ENCODE results near the gene GAL3ST3. TPM values are rescaled to one million over a fixed set of nuclear protein-coding genes. Genes with fewer than 3 reads are reported as not detected.
A peak's percentile ranks its signal among the peaks of the same experiment; 100 is the strongest.

GAL3ST3 gene
- total and polyA plus RNA-seq, 2 donors (not counting 1 experiment from before 2014, with no cell fraction given): not detected

DNA sequence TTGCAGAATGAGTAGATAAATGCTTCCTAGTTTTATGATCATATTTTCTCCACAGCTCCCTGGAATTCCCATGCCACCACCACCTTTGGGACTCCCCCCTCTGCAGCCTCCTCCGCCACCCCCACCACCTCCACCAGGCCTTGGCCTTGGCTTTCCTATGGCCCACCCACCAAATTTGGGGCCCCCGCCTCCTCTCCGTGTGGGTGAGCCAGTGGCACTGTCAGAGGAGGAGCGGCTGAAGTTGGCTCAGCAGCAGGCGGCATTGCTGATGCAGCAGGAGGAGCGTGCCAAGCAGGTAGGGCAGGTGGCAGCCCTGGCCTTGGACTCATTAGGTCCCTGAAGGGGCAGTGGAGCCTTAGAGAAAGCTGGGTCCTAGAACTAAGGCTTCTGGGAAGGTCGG lies 6.1 kb upstream of the GAL3ST3 start:
- H3K79me2 ChIP-seq (ENCODE audit: control insufficient read depth, insufficient read depth, low read length): peaks cover 81% of the 10 kb centered on the region
- peaks cover 0 to 59% of the 10 kb centered on the region in 2 experiments for H3K36me3 ChIP-seq (replicated peaks in 1 of 2; ENCODE audit: control extremely low read depth in 1 of 2, control insufficient read depth in 1 of 2, extremely low read depth in 1 of 2, insufficient read depth in 2 of 2, low read length in 1 of 2)

DNA sequence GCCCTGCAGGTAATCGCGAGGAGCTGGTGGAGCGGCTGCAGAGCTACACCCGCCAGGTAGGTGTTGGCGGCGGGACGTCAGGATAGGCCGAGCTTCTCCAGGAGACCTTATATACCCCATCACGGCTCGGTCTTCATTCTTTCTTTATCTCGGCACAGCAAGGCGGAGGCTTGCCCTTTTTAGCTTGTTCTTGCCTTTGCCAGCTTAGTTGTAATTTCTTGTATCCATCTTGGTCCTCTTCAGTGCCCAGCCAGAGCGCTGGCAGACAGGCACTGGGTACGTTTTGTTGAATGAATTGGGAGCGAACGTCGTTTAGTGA lies 3.7 kb upstream of the GAL3ST3 start:
- CTCF ChIA-PET: interaction anchor here (0.7 to 8.0 kb wide), 10 partner anchors 8 to 341 kb away, joined by 3 to 78 read pairs (median 4); partner anchors contain the start of genes BANF1, KAT5, PACS1 and SNX32

More for the DNA sequence above, 6.1 kb upstream of the GAL3ST3 start:
- H3K27me3 ChIP-seq (replicated peaks in 1 of 4; ENCODE audit: control extremely low read depth in 1 of 4, control insufficient read depth in 3 of 4, insufficient read depth in 4 of 4, low read length in 3 of 4): no peaks in the 10 kb centered on the region
- H3K27me3 Mint-ChIP-seq: no peaks in the 10 kb centered on the region
- no peak overlapping the region for H3K4me3 ChIP-seq (ENCODE audit: control extremely low read depth in 1 of 5, extremely low read depth in 1 of 5, insufficient read depth in 1 of 5, low read depth in 2 of 5, low read length in 4 of 5)
- 95% methylated on average over 7 of the region's 7 CpGs for WGBS (ENCODE audit: insufficient coverage)
- intact Hi-C loops (cut with micrococcal nuclease): no loop called here
- no peak overlapping the region for H3K4me2 ChIP-seq (replicated peaks; ENCODE audit: low read depth, low read length, poor library complexity, severe bottlenecking)
- DNase-seq: no peak
- H3K4me3 Mint-ChIP-seq: no peak overlapping the region
- H4K20me1 ChIP-seq (ENCODE audit: control insufficient read depth, insufficient read depth, low read length, poor library complexity, severe bottlenecking): peaks cover 44% of the 10 kb centered on the region
- no peak for ATAC-seq (ENCODE audit: low read depth)
- H3K9ac ChIP-seq (ENCODE audit: low read length): no peak overlapping the region
- no peaks in the 10 kb centered on the region for H3K9me3 Mint-ChIP-seq (ENCODE audit: insufficient read depth)
- no peak overlapping the region for H2AFZ ChIP-seq (ENCODE audit: insufficient read depth, low read depth, low read length, poor library complexity, severe bottlenecking)
- H3K4me1 Mint-ChIP-seq: peaks cover 25% of the 10 kb centered on the region
- H3K27ac ChIP-seq (ENCODE audit: low read length in 2 of 2): no peak overlapping the region
- no peaks in the 10 kb centered on the region for H3K9me3 ChIP-seq (ENCODE audit: control extremely low read depth in 1 of 3, control insufficient read depth in 2 of 3, insufficient read depth in 1 of 3, low read length in 2 of 3)
- CTCF ChIA-PET: interaction anchor here (2.1 to 8.0 kb wide), 3 partner anchors 10 to 81 kb away, joined by 8 to 78 read pairs (median 10); partner anchors contain the start of gene PACS1
- POLR2A ChIA-PET: no interaction called here
- H3K4me1 ChIP-seq (ENCODE audit: control insufficient read depth in 2 of 2, insufficient read depth in 2 of 2, low read length in 2 of 2): peaks cover 15 to 21% of the 10 kb centered on the region in 2 donors
- no peak overlapping the region for H3K27ac Mint-ChIP-seq
- TF ChIP-seq EZH2 (IDR thresholded peaks at IDR 0.05; ENCODE audit: borderline replicate concordance, insufficient read depth, low read depth, low read length, poor library complexity, severe bottlenecking): no peak
- TF ChIP-seq, protein P1, sequence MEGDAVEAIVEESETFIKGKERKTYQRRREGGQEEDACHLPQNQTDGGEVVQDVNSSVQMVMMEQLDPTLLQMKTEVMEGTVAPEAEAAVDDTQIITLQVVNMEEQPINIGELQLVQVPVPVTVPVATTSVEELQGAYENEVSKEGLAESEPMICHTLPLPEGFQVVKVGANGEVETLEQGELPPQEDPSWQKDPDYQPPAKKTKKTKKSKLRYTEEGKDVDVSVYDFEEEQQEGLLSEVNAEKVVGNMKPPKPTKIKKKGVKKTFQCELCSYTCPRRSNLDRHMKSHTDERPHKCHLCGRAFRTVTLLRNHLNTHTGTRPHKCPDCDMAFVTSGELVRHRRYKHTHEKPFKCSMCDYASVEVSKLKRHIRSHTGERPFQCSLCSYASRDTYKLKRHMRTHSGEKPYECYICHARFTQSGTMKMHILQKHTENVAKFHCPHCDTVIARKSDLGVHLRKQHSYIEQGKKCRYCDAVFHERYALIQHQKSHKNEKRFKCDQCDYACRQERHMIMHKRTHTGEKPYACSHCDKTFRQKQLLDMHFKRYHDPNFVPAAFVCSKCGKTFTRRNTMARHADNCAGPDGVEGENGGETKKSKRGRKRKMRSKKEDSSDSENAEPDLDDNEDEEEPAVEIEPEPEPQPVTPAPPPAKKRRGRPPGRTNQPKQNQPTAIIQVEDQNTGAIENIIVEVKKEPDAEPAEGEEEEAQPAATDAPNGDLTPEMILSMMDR (IDR thresholded peaks at IDR 0.05): no peak

More for the DNA sequence above, 3.7 kb upstream of the GAL3ST3 start:
- peak overlapping the region; percentile 87 for H2AFZ ChIP-seq (ENCODE audit: insufficient read depth, low read depth, low read length, poor library complexity, severe bottlenecking)
- H4K20me1 ChIP-seq (ENCODE audit: control insufficient read depth, insufficient read depth, low read length, poor library complexity, severe bottlenecking): peaks cover 35% of the 10 kb centered on the region
- peaks cover 25 to 29% of the 10 kb centered on the region in 2 donors for H3K4me1 ChIP-seq (ENCODE audit: control insufficient read depth in 2 of 2, insufficient read depth in 2 of 2, low read length in 2 of 2)
- peak overlapping the region; percentile 93 for H3K4me2 ChIP-seq (replicated peaks; ENCODE audit: low read depth, low read length, poor library complexity, severe bottlenecking)
- H3K79me2 ChIP-seq (ENCODE audit: control insufficient read depth, insufficient read depth, low read length): peaks cover 76% of the 10 kb centered on the region
- H3K9me3 ChIP-seq (ENCODE audit: control extremely low read depth in 1 of 3, control insufficient read depth in 2 of 3, insufficient read depth in 1 of 3, low read length in 2 of 3): no peaks in the 10 kb centered on the region
- no peak for DNase-seq
- TF ChIP-seq EZH2 (IDR thresholded peaks at IDR 0.05; ENCODE audit: borderline replicate concordance, insufficient read depth, low read depth, low read length, poor library complexity, severe bottlenecking): no peak
- TF ChIP-seq, protein P1 (IDR thresholded peaks at IDR 0.05): no peak
- peaks cover 0 to 36% of the 10 kb centered on the region in 2 experiments for H3K36me3 ChIP-seq (replicated peaks in 1 of 2; ENCODE audit: control extremely low read depth in 1 of 2, control insufficient read depth in 1 of 2, extremely low read depth in 1 of 2, insufficient read depth in 2 of 2, low read length in 1 of 2)
- Mint-ChIP-seq H3K4me1 (peaks cover 29% of the 10 kb centered on the region), H3K27me3 (peaks cover 12% of the 10 kb centered on the region), H3K4me3 (peak overlapping the region; percentile 99), H3K9me3 (ENCODE audit: insufficient read depth) (no peaks in the 10 kb centered on the region), H3K27ac (peak overlapping the region; percentile 96)
- POLR2A ChIA-PET: interaction anchor here (0.6 to 1.4 kb wide), 8 partner anchors 15 to 664 kb away, joined by 3 to 9 read pairs (median 4); partner anchors contain the start of gene BANF1
- peak overlapping the region; percentile 58 to 85 for H3K27ac ChIP-seq (ENCODE audit: low read length in 2 of 2)
- peak overlapping the region; percentile 78 to 99 (median 88) for H3K4me3 ChIP-seq (ENCODE audit: control extremely low read depth in 1 of 5, extremely low read depth in 1 of 5, insufficient read depth in 1 of 5, low read depth in 2 of 5, low read length in 4 of 5)
- WGBS (ENCODE audit: insufficient coverage): 2% methylated on average over 17 of the region's 17 CpGs
- H3K9ac ChIP-seq (ENCODE audit: low read length): peak overlapping the region; percentile 92
- peaks cover 0 to 21% (median 4%) of the 10 kb centered on the region in 4 experiments for H3K27me3 ChIP-seq (replicated peaks in 1 of 4; ENCODE audit: control extremely low read depth in 1 of 4, control insufficient read depth in 3 of 4, insufficient read depth in 4 of 4, low read length in 3 of 4)
- no peak for ATAC-seq (ENCODE audit: low read depth)
- intact Hi-C loops (cut with micrococcal nuclease): loop anchor here (1.0 to 5.0 kb wide), 8 partner anchors 18 to 216 kb away; partner anchors contain the start of genes BANF1, CFL1, EFEMP2 and EIF1AD
